AG04449 (cell line): ENCODE measurements around the gene HOXA6.

Experiments used
- CTCF ChIA-PET: fragments of 350-600 bp; formaldehyde crosslinking; extraction: SDS; loops from one replicate; lab custom pipeline; 2021; ENCODE audit warnings: antibody characterized with exemption; lab: Yijun Ruan, JAX
- POLR2A ChIA-PET: fragments of 400-600, 350-600 bp; formaldehyde crosslinking; extraction: SDS; loops from one replicate; lab custom pipeline; 2020; ENCODE audit warnings: antibody characterized with exemption, inconsistent platforms; lab: Yijun Ruan, JAX
- DNase-seq: peaks from one replicate; pipeline ENCODE4 v3.0.0-alpha.2; 2010; ENCODE audit warnings: low read depth, low spot score
- H3K4me3 ChIP-seq: 2 replicates; pipeline ENCODE4 v1.5.1; 2011; ENCODE audit warnings: low read depth, mild to moderate bottlenecking, control low read depth, low read length
- CTCF ChIP-seq: IDR thresholded peaks from one replicate; pipeline ENCODE4 v1.5.1; 2011; ENCODE audit warnings: mild to moderate bottlenecking, moderate library complexity, low read length, control low read depth, inconsistent platforms; ENCODE audit not compliant: insufficient read depth; ENCODE audit errors: missing control alignments

HOXA6 gene

GRCh38 chr7:27180431-27181420 lies 33.2 kb upstream of the HOXA6 start:
- H3K4me3 ChIP-seq, result peak overlapping the region; percentile 75
- ChIA-PET POLR2A (interaction anchor here (1.1 to 4.8 kb wide), 4 partner anchors 11 to 84 kb away, joined by 4 to 53 read pairs (median 11); partner anchors contain the start of gene HOXA9), CTCF (interaction anchor here (0.6 to 9.5 kb wide), 15 partner anchors 9 to 1288 kb away, joined by 3 to 117 read pairs (median 5); partner anchors contain the start of genes HOXA3 and HOXA9)
- TF ChIP-seq CTCF, result no peak
- DNase-seq, result no peak

GRCh38 chr7:27179503-27180430 lies 32.2 kb upstream of the HOXA6 start:
- no peak for DNase-seq
- TF ChIP-seq CTCF, result peak; percentile 97
- POLR2A ChIA-PET, result interaction anchor here (1.1 to 4.8 kb wide), 5 partner anchors 10 to 1323 kb away, joined by 4 to 53 read pairs (median 10); partner anchors contain the start of gene HOXA9
- CTCF ChIA-PET, result interaction anchor here (0.6 to 9.5 kb wide), 27 partner anchors 8 to 1287 kb away, joined by 3 to 117 read pairs (median 4); partner anchors contain the start of genes HOXA3, HOXA7 and HOXA9
- H3K4me3 ChIP-seq, result peak overlapping the region; percentile 75

- no peak for DNase-seq
- TF ChIP-seq CTCF, result no peak
- H3K4me3 ChIP-seq, result peak overlapping the region; percentile 75
- CTCF ChIA-PET, result interaction anchor here (0.8 to 9.5 kb wide), 25 partner anchors 9 to 1286 kb away, joined by 3 to 117 read pairs (median 4); partner anchors contain the start of genes HOXA3, HOXA7 and HOXA9
- POLR2A ChIA-PET, result interaction anchor here (0.7 to 4.8 kb wide), 6 partner anchors 10 to 1322 kb away, joined by 4 to 53 read pairs (median 8); partner anchors contain the start of gene HOXA9
These were observed 31.5 kb upstream of the HOXA6 start for GRCh38 chr7:27179030-27179429.

- TF ChIP-seq CTCF, result no peak
- ChIA-PET POLR2A (interaction anchor here (0.7 to 4.8 kb wide), 5 partner anchors 9 to 1321 kb away, joined by 5 to 53 read pairs (median 10); partner anchors contain the start of gene HOXA9), CTCF (interaction anchor here (1.1 to 9.5 kb wide), 11 partner anchors 9 to 1286 kb away, joined by 3 to 117 read pairs (median 5); partner anchors contain the start of genes HOXA7 and HOXA9)
- peak overlapping the region; percentile 75 for H3K4me3 ChIP-seq
- no peak for DNase-seq
These were observed 30.8 kb upstream of the HOXA6 start for GRCh38 chr7:27178366-27178765.

- DNase-seq, result no peak
- no peak for TF ChIP-seq CTCF
- CTCF ChIA-PET, result interaction anchor here (1.1 to 9.5 kb wide), 6 partner anchors 8 to 1285 kb away, joined by 4 to 117 read pairs (median 10); partner anchors contain the start of gene HOXA9
- H3K4me3 ChIP-seq, result peak overlapping the region; percentile 75
- POLR2A ChIA-PET, result interaction anchor here (1.4 to 4.8 kb wide), 2 partner anchors 8 to 1321 kb away, joined by 6 to 53 read pairs; no protein-coding TSS in a partner anchor
These were observed 30.3 kb upstream of the HOXA6 start for GRCh38 chr7:27177795-27178320.
